GM12878 (cell line): ENCODE results near the gene SYTL1. TPM values are rescaled to one million over a fixed set of nuclear protein-coding genes. Genes with fewer than 3 reads are reported as not detected.

Experiments used
- ATAC-seq: fragments of 200-7000 bp; cut with Tn5 transposase; 3 replicates; pipeline ENCODE4 v1.9.1; 2020; ENCODE audit warnings: mild to moderate bottlenecking, moderate library complexity
- BruUV-seq: library from RNA; stranded (reverse); fragments of 400-500 nt; replicated peaks from 2 replicates; lab custom pipeline; 2021; lab: Mats Ljungman, UMichigan
- CTCF ChIA-PET: fragments of 300-600 bp; sonication (Branson Sonifier 250); formaldehyde crosslinking; extraction: SDS; loops from one replicate; lab custom pipeline; 2021; ENCODE audit warnings: inconsistent platforms; lab: Yijun Ruan, JAX
- POLR2A ChIA-PET: fragments of 350-600 bp; formaldehyde crosslinking; extraction: SDS; loops from one replicate; lab custom pipeline; 2021; ENCODE audit warnings: inconsistent platforms; lab: Charles Lee
- RAD21 ChIA-PET: fragments of 300-600 bp; sonication (Branson Sonifier 250); formaldehyde crosslinking; loops from one replicate; lab custom pipeline; 2023; ENCODE audit warnings: antibody characterized with exemption; ENCODE audit not compliant: unreplicated experiment; lab: Charles Lee
- SMC1A ChIA-PET: fragments of 300-600 bp; sonication (Branson Sonifier 250); formaldehyde crosslinking; loops from one replicate; lab custom pipeline; 2023; ENCODE audit not compliant: unreplicated experiment, uncharacterized antibody; lab: Charles Lee
- DNase-seq: peaks from one replicate; pipeline ENCODE4 v3.0.0-alpha.2; 2011; ENCODE audit warnings: low read depth, low spot score
- FAIRE-seq: peaks from 3 replicates; lab custom pipeline; 2011; peaks lifted over from hg19 to GRCh38; lab: Jason Lieb, UNC
- H2AFZ ChIP-seq: 2 replicates; pipeline ENCODE4 v1.6.0; 2011; ENCODE audit warnings: low read depth, low read length, control low read depth; ENCODE audit not compliant: control insufficient read depth
- H3K27ac ChIP-seq: 2 replicates; pipeline ENCODE4 v1.5.1; 2011; ENCODE audit warnings: control low read depth; ENCODE audit not compliant: control insufficient read depth, insufficient read depth
- H3K27me3 ChIP-seq, 2 experiments: replicated peaks in 1 of 2; 2 replicates each; pipeline versions ENCODE4 v1.6.0 to v1.6.1; 2011; ENCODE audit warnings: low read length in 1 of 2; ENCODE audit not compliant: control insufficient read depth in 2 of 2, insufficient read depth in 2 of 2
- H3K36me3 ChIP-seq, 2 experiments: 2 replicates each; pipeline ENCODE4 v1.5.1; 2011; ENCODE audit warnings: low read length in 1 of 2; ENCODE audit not compliant: control insufficient read depth in 2 of 2, insufficient read depth in 2 of 2
- H3K4me1 ChIP-seq: 2 replicates; pipeline ENCODE4 v1.6.1; 2011; ENCODE audit warnings: mild to moderate bottlenecking, low read length, moderate library complexity, mixed read lengths; ENCODE audit not compliant: control insufficient read depth, insufficient read depth
- H3K4me2 ChIP-seq: 2 replicates; pipeline ENCODE4 v1.6.0; 2011; ENCODE audit warnings: control low read depth; ENCODE audit not compliant: control insufficient read depth, insufficient read depth
- H3K4me3 ChIP-seq: fragments of 200-600 bp; sonication (generic); 2 replicates; pipeline ENCODE4 v1.5.1; 2016
- H3K79me2 ChIP-seq: 2 replicates; pipeline ENCODE4 v1.6.0; 2011; ENCODE audit warnings: low read length; ENCODE audit not compliant: control insufficient read depth, insufficient read depth
- H3K9ac ChIP-seq: 2 replicates; pipeline ENCODE4 v1.8.0; 2011; ENCODE audit warnings: low read length, control low read depth, mixed read lengths; ENCODE audit not compliant: control insufficient read depth, insufficient read depth
- H3K9me3 ChIP-seq: replicated peaks from 3 replicates; pipeline ENCODE4 v1.5.1; 2011; ENCODE audit warnings: mild to moderate bottlenecking, low read length; ENCODE audit not compliant: control insufficient read depth, insufficient read depth
- H4K20me1 ChIP-seq: 2 replicates; pipeline ENCODE4 v1.6.0; 2011; ENCODE audit not compliant: control insufficient read depth, insufficient read depth
- ATF2 ChIP-seq: IDR thresholded peaks from 2 replicates; pipeline ENCODE4 v1.6.1; 2012; ENCODE audit warnings: low read length, inconsistent platforms
- BRCA1 ChIP-seq: IDR thresholded peaks from 2 replicates; pipeline ENCODE4 v1.6.1; 2011; ENCODE audit warnings: low read depth, low read length, improper control_type of control experiment
- CREB1 ChIP-seq: IDR thresholded peaks from 2 replicates; pipeline ENCODE4 v1.6.1; 2012; ENCODE audit warnings: low read depth, mild to moderate bottlenecking, inconsistent platforms
- CUX1 ChIP-seq: IDR thresholded peaks from 2 replicates; pipeline ENCODE4 v1.6.1; 2012; ENCODE audit warnings: improper control_type of control experiment, low read depth, low read length; ENCODE audit not compliant: insufficient replicate concordance
- FOXM1 ChIP-seq: IDR thresholded peaks from 2 replicates; pipeline ENCODE4 v1.6.1; 2012; ENCODE audit warnings: low read depth, mild to moderate bottlenecking, inconsistent platforms, low read length, moderate library complexity
- KLF5 ChIP-seq: fragments of 450-650 bp; IDR thresholded peaks from 2 replicates; pipeline ENCODE4 v1.6.1; 2014; ENCODE audit warnings: mild to moderate bottlenecking; ENCODE audit not compliant: partially characterized antibody
- MTA2 ChIP-seq: fragments of 450-650 bp; IDR thresholded peaks from 2 replicates; pipeline ENCODE4 v1.6.1; 2016; ENCODE audit warnings: low read depth, mild to moderate bottlenecking, moderate library complexity
- MYB ChIP-seq: fragments of 150-350 bp; IDR thresholded peaks from 2 replicates; pipeline ENCODE4 v1.6.1; 2014; ENCODE audit warnings: mild to moderate bottlenecking, low read depth, low read length, borderline replicate concordance
- MYC ChIP-seq: IDR thresholded peaks from 2 replicates; pipeline ENCODE4 v1.6.1; 2011; ENCODE audit warnings: mild to moderate bottlenecking, low read length, moderate library complexity, inconsistent platforms; ENCODE audit not compliant: insufficient read depth, insufficient replicate concordance, insufficient read length, severe bottlenecking
- NFYA ChIP-seq: IDR thresholded peaks from 2 replicates; pipeline ENCODE4 v1.6.1; 2011; ENCODE audit warnings: low read depth, mild to moderate bottlenecking, low read length, improper control_type of control experiment, borderline replicate concordance
- POLR2AphosphoS2 ChIP-seq: IDR thresholded peaks from 2 replicates; pipeline ENCODE4 v1.6.1; 2011; ENCODE audit warnings: low read depth, mild to moderate bottlenecking, low read length, improper control_type of control experiment, moderate library complexity
- RB1 ChIP-seq: fragments of 450-650 bp; formaldehyde crosslinking; IDR thresholded peaks from 2 replicates; pipeline ENCODE4 v1.6.1; 2017; ENCODE audit warnings: mild to moderate bottlenecking, borderline replicate concordance
- SREBF1 ChIP-seq: IDR thresholded peaks from 2 replicates; pipeline ENCODE4 v1.6.1; 2012; ENCODE audit warnings: mild to moderate bottlenecking, low read length
- ZBTB40 ChIP-seq: fragments of 450-650 bp; IDR thresholded peaks from 2 replicates; pipeline ENCODE4 v1.6.1; 2016; ENCODE audit warnings: mild to moderate bottlenecking, moderate library complexity, borderline replicate concordance
- WGBS: methylation state at CpG from one replicate; pipeline ENCODE4 v1.1.6; 2016; ENCODE audit warnings: low lambda C conversion rate; ENCODE audit not compliant: insufficient replicate concordance, insufficient coverage; ENCODE audit errors: missing lambda C conversion rate; 5-methylcytosine and 5-hydroxymethylcytosine counted together
- in situ Hi-C: fragments of 300-500 bp; cut with MboI; formaldehyde crosslinking; loops from 9 replicates; pipeline ENCODE4 v1.14.3; 2018; ENCODE audit warnings: mixed read lengths
- intact Hi-C: fragments of 100-400 bp; cut with micrococcal nuclease; formaldehyde crosslinking; loops from one replicate; pipeline ENCODE4 v1.14.2; 2022; ENCODE audit not compliant: unreplicated experiment
- polyA plus RNA-seq, 11 experiments: library from polyadenylated mRNA; depleted of rRNA in 4 of 11; unstranded in 6 of 11; stranded (reverse) in 5 of 11; fragments of >200 nt; fragmentation: Nextera tagmentation in 4 of 11; fragmentation: Illumina TruSeq in 1 of 11; extraction: Ambion mirVana in 4 of 11; extraction: Trizol in 1 of 11; gene quantifications; 1 replicate in 1 of 11; 2 replicates in 10 of 11; pipeline versions ENCODE4 v1.2.1 to v1.2.3, GENCODE V29; 2011 to 2016; ENCODE audit warnings: inconsistent platforms in 2 of 11, missing spikeins in 2 of 11, low read depth in 1 of 11
- total RNA-seq, 4 experiments: library from RNA; depleted of rRNA in 3 of 4; stranded (reverse); fragments of >200 nt in 3 of 4; fragmentation: Illumina TruSeq in 1 of 4; extraction: Trizol in 1 of 4; gene quantifications; 2 replicates each; pipeline versions ENCODE4 v1.2.1 to v1.2.3, GENCODE V29; 2013 to 2021

SYTL1 gene
- total and polyA plus RNA-seq, 10 of the 15 experiments (the other 5 are each of a cell fraction or from before 2014, with no cell fraction given): 0.72 to 45.6 (median 14.8) TPM

GRCh38 chr1:27318136-27318535 lies 23.7 kb upstream of the SYTL1 start:
- WGBS: 1% methylated on average over 4 of the region's 4 CpGs
- in situ Hi-C loops: no loop called here
- Histone ChIP-seq H3K4me1 (no peaks in the 10 kb centered on the region), H2AFZ (peak overlapping the region; percentile 15), H3K4me3 (no peak overlapping the region), H3K4me2 (no peak overlapping the region), H3K79me2 (peaks cover 11% of the 10 kb centered on the region), H3K9me3 (no peaks in the 10 kb centered on the region), H3K36me3 (no peaks in the 10 kb centered on the region), H3K27me3 (no peaks in the 10 kb centered on the region; a peak in 1 of 4 replicates), H3K27ac (no peak overlapping the region)
- FAIRE-seq (no peak), DNase-seq (no peak), ATAC-seq (no peak)
- intact Hi-C loops: no loop called here
- ChIA-PET SMC1A (interaction anchor here (0.9 to 1.6 kb wide), 2 partner anchors 22 to 68 kb away, joined by 3 read pairs; no protein-coding TSS in a partner anchor), CTCF (interaction anchor here (0.9 to 2.6 kb wide), 3 partner anchors 9 to 21 kb away, joined by 4 to 12 read pairs (median 4); no protein-coding TSS in a partner anchor), RAD21 (no interaction called here)
- TF ChIP-seq CUX1 (no peak), BRCA1 (no peak), MTA2 (no peak), RB1 (no peak), KLF5 (no peak), CREB1 (no peak), ATF2 (no peak), ZBTB40 (no peak), FOXM1 (no peak), POLR2AphosphoS2 (no peak), SREBF1 (no peak), MYB (no peak), MYC (no peak), NFYA (no peak)
- TF ChIP-seq, all 136 proteins: peak for 0
- BruUV-seq: no TSS peak
- Histone ChIP-seq H3K9ac (no peak overlapping the region), H4K20me1 (no peaks in the 10 kb centered on the region)
- POLR2A ChIA-PET: interaction anchor here (0.7 kb wide), 1 partner anchor 61 kb away, joined by 14 read pairs; no protein-coding TSS in a partner anchor
